ENCODE results near the gene CALHM6.
A peak's percentile ranks its signal among the peaks of the same experiment; 100 is the strongest.

CALHM6 gene

DNA sequence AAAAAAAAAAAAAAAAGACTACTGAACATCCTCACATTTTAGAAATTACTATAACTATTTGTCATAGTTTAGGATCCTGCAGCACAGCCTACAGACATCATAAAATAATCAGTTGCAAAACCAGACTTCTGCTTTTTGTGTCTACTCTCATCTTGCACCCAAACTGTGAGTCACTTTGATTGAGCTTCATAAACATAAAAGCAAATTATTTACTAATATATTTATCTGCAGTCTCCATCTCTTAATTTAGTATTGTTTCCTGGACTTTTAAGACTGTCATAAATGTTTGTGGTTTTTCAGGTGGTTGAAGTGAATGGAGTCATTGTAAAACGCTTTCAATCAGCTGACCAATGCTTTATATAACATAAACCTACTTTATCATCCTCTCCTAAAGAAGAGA lies 14.8 kb upstream of the CALHM6 start:
- no peak for DNase-seq

DNA sequence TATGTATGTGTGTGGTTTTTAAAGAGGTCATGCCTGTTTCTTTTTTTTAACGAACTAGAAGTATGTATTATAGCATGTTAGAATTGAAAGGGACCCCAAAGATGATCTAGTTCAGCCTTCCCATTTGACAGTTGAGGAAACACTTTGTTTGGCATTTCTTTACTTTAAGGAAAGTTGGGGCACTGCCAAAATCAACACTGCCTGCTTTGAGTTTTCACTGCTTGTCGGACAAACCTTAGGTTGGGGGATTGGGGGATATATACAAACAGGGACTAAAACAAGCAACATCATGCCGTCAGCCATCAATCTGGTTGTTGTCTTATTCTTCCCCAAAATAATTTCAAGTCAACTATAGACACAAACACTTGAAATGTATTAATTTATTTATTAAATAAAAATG lies 14.1 kb upstream of the CALHM6 start:
- DNase-seq = no peak

DNA sequence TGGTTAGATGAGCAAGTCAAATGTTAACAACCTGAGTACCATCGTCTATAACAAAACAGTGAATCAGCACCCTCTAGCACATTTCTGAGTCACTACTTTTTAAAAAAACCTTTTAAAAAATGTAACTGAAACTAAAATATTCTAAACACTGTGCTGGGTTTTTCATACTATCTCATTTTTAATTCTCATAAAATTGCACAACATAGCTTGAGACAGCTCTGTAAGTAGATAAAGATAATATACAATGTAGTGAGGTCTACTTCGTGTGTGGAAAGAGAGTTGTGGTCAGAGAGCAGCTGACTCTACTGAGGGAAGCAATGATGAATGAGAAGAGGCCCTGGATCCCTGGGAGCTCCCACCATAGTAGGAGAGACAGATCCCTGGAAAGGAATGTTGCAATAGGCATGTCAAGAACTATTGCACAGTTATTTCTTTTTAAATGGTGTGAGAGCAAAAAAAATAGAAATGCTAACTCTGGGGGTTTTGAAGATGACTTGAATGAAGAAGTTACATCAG lies 13.6 kb upstream of the CALHM6 start:
- DNase-seq = no peak

DNA sequence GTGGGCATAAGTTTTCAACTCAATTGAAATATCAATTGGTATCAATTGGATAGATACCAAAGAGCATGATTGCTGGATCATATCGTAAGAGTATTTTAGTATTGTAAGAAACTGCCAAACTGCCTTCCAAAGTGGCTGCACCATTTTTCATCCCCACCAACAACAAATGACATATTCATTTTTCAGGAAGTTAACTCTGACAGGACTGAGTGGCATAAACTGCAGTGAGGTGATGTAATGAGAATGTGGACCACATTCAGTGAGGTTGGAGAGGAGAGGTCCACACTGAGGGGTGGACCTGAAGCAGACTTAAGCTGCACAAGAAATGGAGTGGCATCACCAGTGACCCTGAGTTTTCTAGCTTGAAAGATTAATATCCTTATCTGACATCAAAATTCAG lies 11.6 kb upstream of the CALHM6 start:
- no peak for DNase-seq

DNA sequence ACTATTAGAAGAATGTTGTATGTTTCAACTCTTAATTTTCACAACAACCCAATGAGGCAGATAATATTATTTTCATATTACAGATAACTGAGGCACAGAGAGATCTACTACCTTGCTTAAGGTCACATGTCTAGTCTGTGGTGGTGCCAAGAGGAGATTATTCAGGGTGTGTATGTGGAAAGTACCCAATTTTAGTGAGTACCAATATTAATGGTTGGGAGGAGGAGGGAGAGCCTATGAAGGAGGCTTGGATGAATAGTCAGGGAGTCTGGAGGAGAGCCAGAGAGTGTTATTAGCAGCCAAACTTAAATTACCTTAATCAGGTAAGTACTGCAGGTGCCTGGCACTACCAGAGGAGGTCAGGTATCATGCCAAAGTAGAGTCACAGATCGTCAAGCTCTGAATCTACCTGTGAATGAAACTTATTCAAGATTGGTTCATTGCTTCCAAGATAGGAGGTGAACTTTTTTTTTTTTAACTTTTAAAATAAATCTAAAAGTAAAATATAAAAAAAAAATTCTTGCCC lies 10.9 kb upstream of the CALHM6 start:
- DNase-seq = no peak

DNA sequence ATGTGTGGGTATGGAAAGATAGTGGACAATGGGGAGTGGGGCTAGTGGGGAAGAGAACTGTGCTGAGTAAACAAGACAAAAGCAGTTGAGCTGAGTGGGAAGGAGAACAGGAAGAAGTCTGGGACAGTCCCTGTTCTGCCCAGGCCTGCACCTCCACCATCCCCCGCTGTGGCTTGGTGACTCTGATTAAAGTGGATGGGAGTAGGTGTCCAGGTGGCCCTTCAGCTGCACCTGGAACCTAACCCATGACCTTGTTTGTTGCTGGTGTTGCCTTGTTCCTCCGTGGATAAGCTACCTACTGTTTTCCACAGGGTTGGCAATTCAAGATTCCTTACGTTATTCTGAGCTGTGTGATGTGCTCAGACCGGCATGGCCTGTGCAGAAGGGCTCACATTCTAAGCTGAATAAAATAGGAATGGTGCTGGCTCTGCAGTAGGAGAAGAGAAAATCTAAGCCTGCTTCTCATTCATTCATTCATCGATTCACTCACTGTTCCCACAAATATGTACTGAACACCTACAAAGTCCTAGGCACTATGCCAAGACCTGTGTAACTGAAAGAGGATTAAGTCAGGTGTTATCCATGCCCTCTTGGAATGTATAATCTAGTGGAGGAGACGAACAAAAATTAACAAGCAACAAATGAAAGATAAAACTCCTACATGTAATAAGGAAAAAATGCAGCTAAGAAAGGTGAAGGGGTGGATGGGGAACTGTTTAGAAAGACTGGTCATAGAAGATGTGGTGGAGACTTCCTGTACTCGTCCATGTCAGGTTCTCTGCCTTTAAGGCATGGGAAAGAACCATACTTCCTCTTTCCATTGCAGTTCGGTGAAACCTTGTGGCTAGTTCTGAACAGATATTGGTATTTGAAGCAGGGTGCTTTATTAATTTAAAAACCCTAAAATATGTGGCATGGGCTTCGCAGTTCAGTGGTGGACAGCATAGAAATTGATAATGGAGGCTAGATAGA lies 10.1 kb upstream of the CALHM6 start:
- no peak for DNase-seq

DNA sequence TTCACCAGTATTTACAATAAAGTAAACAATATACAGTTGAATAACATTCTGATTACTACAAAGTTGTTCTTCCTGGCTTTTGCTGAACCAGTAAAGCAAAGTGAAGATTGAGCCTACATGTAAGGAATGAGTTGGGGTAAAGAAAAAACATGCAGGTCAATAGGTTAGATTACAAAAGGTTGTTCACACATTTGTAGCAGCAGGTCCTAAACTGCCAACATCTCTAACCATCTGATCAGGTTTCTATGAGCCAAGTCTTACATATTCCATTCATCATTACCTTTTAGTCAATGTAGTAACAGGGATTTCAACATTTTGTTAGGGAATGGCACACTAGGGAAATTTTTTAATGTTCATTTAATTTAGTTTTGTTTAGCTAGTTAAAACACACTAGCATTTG lies 9.3 kb upstream of the CALHM6 start:
- no peak for DNase-seq

DNA sequence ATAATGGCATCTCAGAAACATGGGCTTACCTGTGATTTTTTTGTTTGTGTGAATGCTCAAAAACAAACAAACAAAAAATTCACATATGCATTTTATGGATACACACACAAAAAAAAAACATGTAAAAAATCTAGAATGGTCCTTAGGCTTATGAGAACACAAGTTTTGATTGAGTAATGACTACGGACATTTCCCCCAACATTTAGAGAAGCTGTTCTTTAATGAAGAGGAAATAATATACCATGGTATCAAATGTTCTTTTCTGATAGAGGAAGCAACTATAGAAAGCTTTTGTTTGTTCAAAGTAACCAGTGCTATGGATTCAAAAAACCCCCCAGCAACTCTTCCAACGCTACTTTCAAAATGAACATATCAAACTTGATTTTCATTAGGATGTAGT lies 8.6 kb upstream of the CALHM6 start:
- DNase-seq = no peak

DNA sequence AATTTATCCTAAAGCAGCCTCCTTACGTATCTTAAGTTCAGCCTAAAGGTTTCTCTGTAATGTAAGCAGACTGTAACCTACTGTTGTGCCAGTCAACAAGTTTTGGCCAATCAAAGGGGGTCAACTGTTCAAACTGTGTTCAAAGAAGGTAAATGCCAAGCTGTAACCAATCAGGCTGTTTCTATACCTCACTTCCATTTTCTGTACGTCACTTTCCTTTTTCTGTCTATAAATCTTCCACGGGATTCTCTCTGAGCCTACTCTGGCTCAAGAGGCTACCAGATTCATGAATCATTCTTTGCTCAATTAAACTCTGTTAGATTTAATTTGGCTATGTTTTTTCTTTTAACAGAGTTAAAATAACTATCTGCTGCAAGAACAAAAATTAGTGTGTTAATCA lies 5.1 kb upstream of the CALHM6 start:
- DNase-seq = no peak

DNA sequence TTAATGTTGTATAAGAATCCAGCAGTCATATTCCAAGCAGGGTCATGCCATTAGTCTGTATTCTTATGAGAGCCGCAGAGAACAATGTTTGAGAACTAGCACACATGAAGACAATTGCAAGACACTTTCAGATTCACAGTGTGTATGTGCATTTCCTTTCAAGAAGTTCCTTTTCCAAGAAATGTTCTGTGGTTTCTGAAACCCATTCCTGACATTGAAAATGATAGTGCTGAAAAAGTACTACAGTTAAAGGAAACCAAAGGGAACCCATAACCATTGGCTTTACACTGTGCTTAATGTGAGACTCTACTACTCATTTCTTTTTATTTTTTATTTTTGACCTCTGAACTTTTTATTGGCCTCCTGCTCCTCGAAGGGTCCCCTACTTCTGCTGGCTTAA lies 4.2 kb upstream of the CALHM6 start:
- DNase-seq = no peak

DNA sequence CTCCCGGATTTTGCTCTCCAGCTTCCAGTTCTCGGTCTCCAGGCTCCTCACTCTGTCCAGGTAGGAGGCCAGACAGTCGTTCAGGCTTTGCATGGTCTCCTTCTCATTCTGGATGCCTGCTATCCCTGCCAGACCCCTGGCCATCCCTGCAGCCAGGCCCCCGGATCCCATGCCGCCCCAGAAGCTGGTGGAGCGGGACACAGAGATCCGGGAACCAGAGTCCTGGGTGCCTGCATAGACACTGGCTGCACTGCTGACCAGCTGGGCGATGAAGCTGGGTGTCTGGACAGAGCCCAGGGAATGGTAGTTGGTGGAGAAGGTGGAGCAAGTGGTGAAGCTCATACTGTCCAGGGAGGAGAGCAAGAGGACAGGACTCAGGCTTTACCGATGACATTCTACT lies 2.9 kb upstream of the CALHM6 start:
- no peak for DNase-seq

DNA sequence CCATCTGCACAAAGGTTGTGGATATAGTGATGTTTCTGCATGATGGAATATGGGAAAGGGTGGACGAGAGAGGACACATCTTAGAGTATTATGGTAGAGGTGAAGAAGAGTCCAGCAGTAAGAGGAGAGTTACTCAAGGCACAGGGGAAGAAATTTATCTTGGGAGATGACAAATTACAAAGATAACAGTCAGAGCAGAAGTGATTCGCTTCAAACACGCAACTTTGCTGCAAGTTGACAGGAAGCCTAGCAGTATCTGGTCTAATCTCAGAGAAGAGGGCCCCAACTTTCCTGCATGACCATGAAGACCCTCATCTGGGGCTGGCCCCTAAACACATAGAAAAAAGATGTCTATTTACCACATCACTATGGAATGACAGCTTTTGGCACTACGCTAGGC lies 1.2 kb upstream of the CALHM6 start:
- no peak for DNase-seq

DNA sequence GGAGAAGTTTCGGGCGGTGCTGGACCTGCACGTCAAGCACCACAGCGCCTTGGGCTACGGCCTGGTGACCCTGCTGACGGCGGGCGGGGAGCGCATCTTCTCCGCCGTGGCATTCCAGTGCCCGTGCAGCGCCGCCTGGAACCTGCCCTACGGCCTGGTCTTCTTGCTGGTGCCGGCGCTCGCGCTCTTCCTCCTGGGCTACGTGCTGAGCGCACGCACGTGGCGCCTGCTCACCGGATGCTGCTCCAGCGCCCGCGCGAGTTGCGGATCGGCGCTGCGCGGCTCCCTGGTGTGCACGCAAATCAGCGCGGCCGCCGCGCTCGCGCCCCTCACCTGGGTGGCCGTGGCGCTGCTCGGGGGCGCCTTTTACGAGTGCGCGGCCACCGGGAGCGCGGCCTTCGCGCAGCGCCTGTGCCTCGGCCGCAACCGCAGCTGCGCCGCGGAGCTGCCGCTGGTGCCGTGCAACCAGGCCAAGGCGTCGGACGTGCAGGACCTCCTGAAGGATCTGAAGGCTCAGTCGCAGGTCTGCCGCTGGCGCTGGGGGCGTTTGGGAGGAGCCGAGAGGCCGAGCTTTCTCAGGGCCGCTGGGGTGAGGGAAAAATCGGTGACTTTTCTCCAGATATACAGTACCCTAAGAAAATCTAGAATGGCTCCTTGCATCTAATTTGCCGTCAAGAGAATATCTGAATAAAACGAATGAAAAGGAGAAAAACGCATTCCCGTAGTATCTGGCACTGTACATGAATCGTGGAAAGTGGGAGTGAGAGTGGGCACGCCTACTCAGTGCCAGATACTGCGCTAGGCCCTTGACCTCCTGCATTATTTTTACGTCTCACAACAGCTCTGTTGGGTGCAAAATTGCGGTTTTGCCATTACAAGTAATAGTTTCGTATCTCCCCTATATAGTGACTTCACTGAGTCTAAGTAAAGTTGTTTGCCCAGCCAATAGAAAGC lies 1.0 kb downstream of the CALHM6 start:
- peak; percentile 69 for DNase-seq

DNA sequence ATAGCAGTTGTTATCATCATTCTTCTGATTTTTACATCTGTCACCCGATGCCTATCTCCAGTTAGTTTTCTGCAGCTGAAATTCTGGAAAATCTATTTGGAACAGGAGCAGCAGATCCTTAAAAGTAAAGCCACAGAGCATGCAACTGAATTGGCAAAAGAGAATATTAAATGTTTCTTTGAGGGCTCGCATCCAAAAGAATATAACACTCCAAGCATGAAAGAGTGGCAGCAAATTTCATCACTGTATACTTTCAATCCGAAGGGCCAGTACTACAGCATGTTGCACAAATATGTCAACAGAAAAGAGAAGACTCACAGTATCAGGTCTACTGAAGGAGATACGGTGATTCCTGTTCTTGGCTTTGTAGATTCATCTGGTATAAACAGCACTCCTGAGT lies 2.1 kb downstream of the CALHM6 start:
- no peak for DNase-seq

DNA sequence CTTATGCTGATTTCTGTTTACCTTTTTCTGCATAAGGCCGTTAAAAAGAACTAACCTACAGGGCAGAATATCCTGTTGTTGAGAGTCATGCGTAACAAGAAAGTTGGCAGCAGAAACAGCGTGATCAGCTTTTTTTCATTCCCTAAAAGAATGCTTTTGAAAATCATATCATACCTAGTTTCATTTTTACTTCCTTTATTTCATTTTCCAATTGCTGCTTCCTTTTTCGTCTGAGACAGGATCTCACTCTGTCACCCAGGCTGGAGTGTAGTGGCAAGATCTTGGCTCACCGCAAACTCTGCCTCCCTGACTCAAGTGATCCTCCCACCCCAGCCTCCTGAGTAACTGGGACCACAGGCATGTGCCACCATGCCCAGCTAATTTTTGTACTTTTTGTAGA lies 4.1 kb downstream of the CALHM6 start:
- no peak for DNase-seq

DNA sequence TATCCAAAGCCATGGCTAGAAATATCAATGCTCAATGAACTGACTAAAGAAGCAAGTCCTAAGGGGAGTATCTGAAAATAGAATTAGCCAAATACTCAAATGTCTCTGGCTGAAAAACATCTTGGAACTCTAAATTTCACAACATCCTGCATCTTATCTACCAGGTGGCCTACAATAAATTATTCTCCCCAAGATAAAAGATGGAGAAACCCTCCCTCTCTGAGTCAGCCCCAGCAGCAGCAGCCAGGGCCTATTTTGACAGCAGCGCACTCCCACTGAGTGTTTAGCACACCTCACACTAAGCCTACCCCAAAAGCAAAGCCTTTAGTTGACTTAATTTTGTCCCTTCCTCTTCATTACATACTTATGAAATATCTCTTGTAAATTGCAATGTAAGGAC lies 5.9 kb downstream of the CALHM6 start:
- DNase-seq = no peak

DNA sequence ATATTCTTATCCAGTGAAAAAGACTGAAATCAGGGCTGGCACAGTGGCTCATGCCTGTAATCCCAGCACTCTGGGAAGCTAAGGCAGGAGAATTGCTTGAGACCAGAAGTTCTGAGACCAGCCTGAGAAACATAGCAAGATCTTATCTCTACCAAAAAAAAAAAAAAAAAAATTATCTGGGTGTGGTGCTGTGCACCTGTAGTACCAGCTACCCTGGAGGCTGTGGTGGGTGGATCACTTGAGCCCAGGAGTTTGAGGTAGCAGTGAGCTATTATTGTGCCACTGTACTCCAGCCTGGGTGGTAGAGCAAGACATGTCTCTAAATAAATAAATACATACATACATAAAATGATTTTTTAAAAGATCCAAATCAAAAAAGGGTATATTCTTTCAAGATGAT lies 6.3 kb downstream of the CALHM6 start:
- DNase-seq = no peak

DNA sequence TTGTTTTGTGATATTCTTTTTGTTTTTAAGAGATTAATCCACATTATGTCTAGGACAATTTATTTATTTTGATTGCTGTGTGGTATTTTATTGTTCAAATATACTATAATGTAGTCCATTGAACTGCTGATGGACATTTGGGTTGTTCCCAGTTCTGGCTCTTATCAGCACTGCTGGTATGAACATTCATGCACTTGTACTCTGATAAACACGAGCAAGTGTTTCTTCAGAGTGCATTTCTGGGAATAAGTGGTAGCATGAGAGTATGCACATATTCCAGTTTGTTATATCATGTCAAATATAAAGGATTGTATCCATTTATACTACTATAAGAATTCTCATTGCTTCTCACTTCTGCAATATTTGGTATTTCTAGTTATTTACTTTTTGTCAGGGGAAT lies 7.1 kb downstream of the CALHM6 start:
- no peak for DNase-seq

DNA sequence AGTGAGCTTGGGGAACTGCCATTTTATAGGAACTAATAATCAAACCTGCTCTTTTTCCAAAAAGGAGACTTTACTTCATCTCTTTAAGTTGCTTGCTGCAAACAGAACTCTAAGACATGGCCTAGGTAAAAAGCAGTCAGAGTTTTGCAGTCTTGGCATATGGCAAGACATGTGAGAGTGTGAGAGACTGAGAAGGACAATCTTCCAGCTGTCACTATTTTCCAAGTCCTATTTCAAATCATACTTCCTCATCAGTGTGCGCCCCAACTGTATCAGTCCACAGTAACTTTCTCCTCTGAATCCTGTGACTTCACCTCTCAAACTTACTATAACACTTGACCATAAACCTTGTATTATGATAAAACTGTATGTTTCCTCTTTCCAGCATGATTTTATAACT lies 10.4 kb downstream of the CALHM6 start:
- DNase-seq = no peak

DNA sequence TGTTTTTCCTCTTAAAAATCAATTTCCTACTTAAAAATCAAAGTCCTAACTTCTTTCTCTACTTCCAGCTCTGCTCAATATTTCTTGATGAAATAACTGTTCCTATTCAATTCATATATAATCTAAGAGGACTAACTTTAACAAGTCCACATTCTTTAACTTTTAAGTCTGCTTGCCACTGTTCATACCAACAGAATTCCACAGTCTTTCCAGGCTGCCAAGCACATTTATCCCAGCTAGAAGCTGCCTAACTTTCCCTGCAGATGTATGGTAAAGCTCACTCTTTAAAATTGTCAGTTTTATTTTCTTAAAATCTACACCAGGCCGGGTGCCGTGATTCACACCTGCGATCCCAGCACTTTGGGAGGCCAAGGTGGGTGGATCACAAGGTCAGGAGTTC lies 11.5 kb downstream of the CALHM6 start:
- no peak for DNase-seq

DNA sequence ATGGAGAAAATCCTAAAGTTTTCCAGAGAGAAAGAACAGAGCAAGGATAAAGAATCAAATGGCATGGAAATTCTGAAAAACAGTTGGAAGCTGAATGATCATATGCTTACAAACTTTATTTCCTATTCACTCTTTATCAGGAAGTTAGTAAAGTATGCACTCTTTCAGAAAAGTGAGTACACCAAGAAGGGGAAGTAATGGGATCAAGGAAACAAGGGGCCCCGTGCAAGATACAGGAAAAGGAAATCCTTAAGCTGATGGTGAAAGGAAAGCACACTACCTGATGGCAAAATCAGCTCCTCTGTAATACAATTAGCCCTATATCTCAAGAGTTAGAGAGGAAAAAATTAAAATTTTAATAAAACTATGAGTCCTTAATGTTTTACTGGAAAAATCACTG lies 14.0 kb downstream of the CALHM6 start:
- no peak for DNase-seq

DNA sequence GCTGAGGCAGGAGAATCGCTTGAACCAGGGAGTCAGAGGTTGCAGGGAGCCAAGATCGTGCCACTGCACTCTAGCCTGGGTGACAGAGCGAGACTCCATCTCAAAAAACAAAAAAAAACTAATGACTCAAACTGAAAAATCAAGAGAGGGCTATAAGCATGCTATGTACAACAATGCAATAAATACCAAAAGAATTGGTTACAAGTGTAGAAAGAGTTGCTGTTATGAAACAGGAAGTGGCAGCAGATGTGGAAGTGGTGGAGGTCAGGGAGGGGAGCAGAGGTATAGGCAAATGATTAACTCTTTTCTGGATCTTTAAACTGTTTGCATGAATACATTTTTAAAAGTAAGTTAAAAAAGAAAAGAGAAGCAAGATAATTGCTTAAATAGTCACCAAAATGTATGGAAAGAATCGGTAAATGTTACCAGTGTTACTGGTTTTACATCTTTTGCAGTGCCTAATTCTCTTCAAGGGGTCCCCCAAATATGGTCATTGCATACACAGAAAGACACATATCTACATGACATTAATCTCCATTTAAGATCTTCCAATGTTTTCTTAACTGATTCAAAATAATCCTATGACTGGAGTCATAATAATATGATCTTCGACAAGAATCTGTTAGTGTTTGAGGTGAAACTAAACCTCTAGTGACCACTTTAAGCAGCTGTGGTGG lies 15.0 kb downstream of the CALHM6 start:
- no peak for DNase-seq

DNA sequence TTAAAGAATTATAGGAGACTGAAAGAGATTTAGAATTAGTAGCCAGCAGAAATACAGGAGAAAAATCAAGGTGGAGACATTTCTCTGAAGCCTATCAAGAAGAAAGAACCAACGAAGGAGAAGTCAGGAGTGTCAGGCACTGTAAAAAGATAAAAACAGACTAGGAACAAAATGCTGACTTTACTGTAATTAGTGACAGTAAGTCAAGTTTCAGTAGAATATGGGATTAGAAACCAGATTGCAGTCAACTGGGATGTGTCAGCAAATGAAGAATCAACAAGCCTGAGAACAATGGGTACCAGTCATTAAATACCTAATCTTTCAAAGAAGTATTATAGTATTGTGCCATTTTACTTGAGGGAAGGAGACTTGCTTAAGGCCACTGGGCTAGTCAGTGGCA lies 21.6 kb downstream of the CALHM6 start:
- DNase-seq = no peak
